Brain microvascular endothelial cell (primary cell): ENCODE data around the gene ADAMTS17.

Experiments
- DNase-seq: peaks from one replicate; pipeline ENCODE4 v3.0.0-alpha.2; 2020
- H3K27ac ChIP-seq: fragments of 250-450 bp; sonication (Bioruptor Pico); 2 replicates; pipeline ENCODE4 v1.5.1; 2020; ENCODE audit warnings: mild to moderate bottlenecking, moderate library complexity
- H3K27me3 ChIP-seq: fragments of 250-450 bp; sonication (Bioruptor Pico); replicated peaks from 2 replicates; pipeline ENCODE4 v1.5.1; 2020; ENCODE audit warnings: mild to moderate bottlenecking
- H3K36me3 ChIP-seq: fragments of 250-450 bp; sonication (Bioruptor Pico); replicated peaks from 2 replicates; pipeline ENCODE4 v1.5.1; 2020; ENCODE audit warnings: mild to moderate bottlenecking
- H3K4me3 ChIP-seq: 2 replicates; pipeline ENCODE4 v1.5.1; 2011; ENCODE audit warnings: low read depth, mild to moderate bottlenecking, control low read depth, low read length, moderate library complexity
- in situ Hi-C: cut with HindIII; loops from 2 replicates; pipeline ENCODE4 v1.10.0; 2017; ENCODE audit warnings: low sequenced_read_pairs, low pct_ligation_motif_present
- TF ChIP-seq, protein P1 (sequence below): IDR thresholded peaks from 2 replicates; pipeline ENCODE4 v1.5.1; 2011; ENCODE audit warnings: low read depth, mild to moderate bottlenecking, moderate library complexity, low read length, control low read depth, inconsistent platforms; ENCODE audit errors: missing control alignments

Gene ADAMTS17

DNA sequence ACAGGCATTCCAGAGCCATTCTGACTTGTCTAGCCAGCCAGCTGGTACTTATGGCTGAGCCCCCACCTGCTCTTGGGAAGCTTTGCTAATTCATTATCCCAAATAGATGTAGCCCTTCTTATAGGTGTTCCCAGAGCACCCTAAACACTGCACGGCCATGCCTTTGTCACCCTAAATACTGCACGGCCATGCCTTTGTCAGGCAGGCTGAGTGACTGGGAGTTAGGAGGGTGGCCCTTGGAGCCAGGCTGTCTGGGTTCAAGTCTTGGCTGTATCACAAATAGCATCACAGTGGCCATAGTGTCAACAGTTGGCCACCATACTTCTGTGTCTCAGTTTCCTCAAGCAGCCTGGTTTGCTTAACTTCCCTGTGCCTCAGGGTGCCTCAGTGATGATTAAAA is 292.3 kb downstream of the ADAMTS17 start:
- Histone ChIP-seq H3K36me3 (no peaks in the 10 kb centered on the region), H3K27ac (no peak overlapping the region), H3K4me3 (no peak overlapping the region), H3K27me3 (no peaks in the 10 kb centered on the region)
- in situ Hi-C loops: no loop called here
- TF ChIP-seq, protein P1, sequence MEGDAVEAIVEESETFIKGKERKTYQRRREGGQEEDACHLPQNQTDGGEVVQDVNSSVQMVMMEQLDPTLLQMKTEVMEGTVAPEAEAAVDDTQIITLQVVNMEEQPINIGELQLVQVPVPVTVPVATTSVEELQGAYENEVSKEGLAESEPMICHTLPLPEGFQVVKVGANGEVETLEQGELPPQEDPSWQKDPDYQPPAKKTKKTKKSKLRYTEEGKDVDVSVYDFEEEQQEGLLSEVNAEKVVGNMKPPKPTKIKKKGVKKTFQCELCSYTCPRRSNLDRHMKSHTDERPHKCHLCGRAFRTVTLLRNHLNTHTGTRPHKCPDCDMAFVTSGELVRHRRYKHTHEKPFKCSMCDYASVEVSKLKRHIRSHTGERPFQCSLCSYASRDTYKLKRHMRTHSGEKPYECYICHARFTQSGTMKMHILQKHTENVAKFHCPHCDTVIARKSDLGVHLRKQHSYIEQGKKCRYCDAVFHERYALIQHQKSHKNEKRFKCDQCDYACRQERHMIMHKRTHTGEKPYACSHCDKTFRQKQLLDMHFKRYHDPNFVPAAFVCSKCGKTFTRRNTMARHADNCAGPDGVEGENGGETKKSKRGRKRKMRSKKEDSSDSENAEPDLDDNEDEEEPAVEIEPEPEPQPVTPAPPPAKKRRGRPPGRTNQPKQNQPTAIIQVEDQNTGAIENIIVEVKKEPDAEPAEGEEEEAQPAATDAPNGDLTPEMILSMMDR: no peak
- no peak for DNase-seq

DNA sequence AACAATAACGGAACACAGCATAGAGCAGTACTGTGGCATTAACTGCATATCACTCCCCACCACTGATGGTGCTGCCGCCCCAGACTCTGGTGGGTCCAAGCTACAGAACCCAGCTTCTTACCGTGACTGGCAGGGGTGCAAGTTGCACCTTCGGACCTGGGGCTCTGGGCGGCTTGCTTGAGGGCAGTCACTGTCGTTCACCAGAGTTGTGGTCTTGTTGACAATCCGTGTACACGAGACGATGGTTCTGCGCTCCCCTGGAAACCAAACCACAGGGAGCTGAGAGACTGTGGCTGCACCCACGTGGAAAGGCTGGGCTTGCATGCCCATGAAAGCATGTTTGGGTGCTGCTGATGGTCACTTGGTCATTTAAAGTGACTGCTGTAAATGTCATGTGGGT is 293.0 kb downstream of the ADAMTS17 start:
- H3K36me3 ChIP-seq: no peaks in the 10 kb centered on the region
- TF ChIP-seq, protein P1: no peak
- H3K27me3 ChIP-seq: no peaks in the 10 kb centered on the region
- no peak overlapping the region for H3K4me3 ChIP-seq
- in situ Hi-C loops: no loop called here
- DNase-seq: no peak
- no peak overlapping the region for H3K27ac ChIP-seq

DNA sequence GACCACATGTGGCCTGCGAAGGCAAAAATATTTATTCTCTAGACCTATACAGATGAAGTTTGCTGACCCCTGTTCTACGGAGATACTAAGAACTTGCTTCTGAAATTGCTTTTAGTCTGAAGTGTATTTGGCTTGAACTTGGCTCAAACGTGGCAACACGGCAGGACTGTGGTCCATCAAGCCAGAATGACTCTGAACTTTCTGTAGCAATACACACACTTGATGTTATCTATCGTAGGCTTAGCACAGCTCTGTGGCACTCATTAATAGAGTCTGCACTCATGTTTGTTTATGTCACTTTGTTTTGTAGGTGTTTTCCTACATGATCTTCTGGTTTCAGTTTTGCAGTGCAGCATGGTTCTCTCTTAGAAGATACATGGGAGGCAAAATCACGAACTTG is 298.1 kb downstream of the ADAMTS17 start:
- H3K27ac ChIP-seq: peak overlapping the region; percentile 67
- no peaks in the 10 kb centered on the region for H3K36me3 ChIP-seq
- TF ChIP-seq, protein P1: no peak
- H3K27me3 ChIP-seq: no peaks in the 10 kb centered on the region
- H3K4me3 ChIP-seq: peak overlapping the region; percentile 13
- in situ Hi-C loops: no loop called here
- no peak for DNase-seq

DNA sequence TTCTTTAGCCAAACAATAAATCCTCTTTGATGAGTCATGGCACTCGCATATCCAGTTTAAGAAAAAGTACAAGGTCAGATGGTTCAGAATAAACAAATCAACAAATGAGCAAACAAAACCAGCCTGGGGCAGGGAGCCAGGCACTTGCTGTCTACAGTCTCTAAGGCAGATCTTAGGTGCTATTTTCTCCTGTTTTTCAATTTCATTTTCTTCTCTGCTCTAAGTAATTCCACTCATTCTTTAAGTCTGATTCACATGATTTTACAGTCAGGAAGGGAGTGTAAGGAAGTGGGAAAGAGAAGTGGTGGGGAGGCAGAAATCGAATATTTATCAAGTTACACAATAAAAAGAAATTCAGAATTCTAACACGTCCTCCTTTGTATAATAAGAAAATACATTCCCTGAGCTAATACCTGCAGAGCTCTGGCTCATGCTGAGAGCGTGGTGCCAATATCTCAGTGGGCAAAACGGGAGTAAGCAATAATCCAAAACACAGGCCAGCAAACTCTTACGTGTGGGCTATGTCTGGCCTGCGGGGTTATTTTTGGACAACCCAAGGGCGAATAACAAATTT is 298.6 kb downstream of the ADAMTS17 start:
- DNase-seq: peak; percentile 64

DNA sequence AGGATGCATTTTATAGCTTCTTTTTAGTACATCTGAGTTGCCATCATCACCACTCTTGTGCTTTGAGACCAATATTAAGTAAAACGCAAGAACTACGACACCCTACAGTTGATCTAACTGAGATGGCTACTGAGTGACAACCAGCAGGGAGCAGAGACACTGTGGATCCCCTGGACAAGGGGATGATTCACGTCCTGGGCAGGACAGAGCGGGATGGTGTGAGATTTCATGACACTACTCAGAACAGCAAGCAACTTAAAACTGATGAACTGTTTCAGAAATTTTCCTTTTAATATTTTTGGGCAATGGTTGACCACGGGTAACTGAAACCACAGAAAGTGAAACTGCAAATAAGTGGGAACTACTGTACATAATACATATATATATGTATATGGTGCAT is 299.2 kb downstream of the ADAMTS17 start:
- Histone ChIP-seq H3K27me3 (no peaks in the 10 kb centered on the region), H3K36me3 (no peaks in the 10 kb centered on the region), H3K4me3 (no peak overlapping the region), H3K27ac (peak overlapping the region; percentile 67)
- in situ Hi-C loops: no loop called here
- DNase-seq: peak; percentile 45
- TF ChIP-seq, protein P1: no peak

More for the DNA sequence above, 298.6 kb downstream of the ADAMTS17 start:
- peak overlapping the region; percentile 67 for H3K27ac ChIP-seq
- TF ChIP-seq, protein P1: no peak
- peak overlapping the region; percentile 13 for H3K4me3 ChIP-seq
- H3K27me3 ChIP-seq: no peaks in the 10 kb centered on the region
- no peaks in the 10 kb centered on the region for H3K36me3 ChIP-seq
- in situ Hi-C loops: no loop called here

DNA sequence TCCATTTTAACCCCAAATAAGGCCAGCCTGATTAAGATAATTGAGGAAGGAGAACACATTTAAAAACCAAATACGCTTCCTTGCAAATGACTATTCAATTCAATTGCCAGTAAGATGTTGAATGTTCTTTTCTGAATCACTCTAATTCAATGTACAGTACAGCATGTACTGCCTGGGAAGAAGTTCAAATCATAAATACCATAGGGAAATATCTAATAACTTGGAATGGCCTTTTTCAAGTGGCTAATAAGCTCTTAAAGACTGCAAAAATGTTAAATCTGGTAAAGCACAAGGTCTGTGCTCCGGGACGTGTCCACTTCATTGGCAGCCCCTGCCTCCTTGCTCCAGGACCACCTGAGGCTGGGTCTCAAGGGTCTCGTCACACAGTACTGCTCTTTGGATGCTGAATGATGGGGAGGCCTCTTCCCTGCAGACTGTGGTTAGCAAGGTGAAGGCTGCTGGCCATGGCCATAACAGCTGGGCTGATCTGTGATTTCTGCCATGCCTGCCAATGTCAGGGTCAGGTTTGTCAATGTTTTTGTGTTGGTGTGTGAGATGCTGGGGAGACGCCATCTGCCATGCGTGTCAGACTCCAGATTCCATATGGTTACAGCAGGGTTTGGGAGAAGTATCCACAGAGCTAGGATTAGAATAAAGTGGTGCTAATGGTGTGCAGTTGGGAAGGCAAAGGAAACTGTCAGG is 300.5 kb downstream of the ADAMTS17 start:
- in situ Hi-C loops: no loop called here
- Histone ChIP-seq H3K4me3 (no peak overlapping the region), H3K27me3 (no peaks in the 10 kb centered on the region), H3K36me3 (no peaks in the 10 kb centered on the region), H3K27ac (no peak overlapping the region)
- TF ChIP-seq, protein P1: no peak
- DNase-seq: no peak
